Activated T-cell treated with anti-CD3 and anti-CD28 coated beads, Interleukin-2, amount 50 U/mL, for 72 hours (primary cell): ENCODE results near the gene SLC25A34. TPM values are rescaled to one million over a fixed set of nuclear protein-coding genes. Genes with fewer than 3 reads are reported as not detected.

Source experiments
- ATAC-seq, 2 donors: fragments of 150-1000 bp; cut with Tn5 transposase; replicated peaks in 1 of 2; 2 replicates each; pipeline ENCODE4 v1.10.0; 2021; ENCODE audit warnings: moderate library complexity in 2 of 2, mild to moderate bottlenecking in 1 of 2
- DNase-seq, 2 donors: peaks; one replicate each; pipeline ENCODE4 v3.0.0; 2021 to 2022; ENCODE audit warnings: mixed read lengths in 1 of 2
- H3K27ac Mint-ChIP-seq: one replicate; pipeline ENCODE4 v1.8.0; 2022; ENCODE audit warnings: mild to moderate bottlenecking, moderate library complexity, mixed read lengths
- H3K27me3 Mint-ChIP-seq: one replicate; pipeline ENCODE4 v1.8.0; 2022; ENCODE audit warnings: low read depth, mixed read lengths
- H3K36me3 Mint-ChIP-seq, 2 donors: one replicate each; pipeline ENCODE4 v1.8.0; 2022; ENCODE audit warnings: mixed read lengths in 2 of 2, mild to moderate bottlenecking in 1 of 2; ENCODE audit not compliant: insufficient read depth in 2 of 2
- H3K4me1 Mint-ChIP-seq: one replicate; pipeline ENCODE4 v1.8.0; 2022; ENCODE audit warnings: low read depth, mixed read lengths
- H3K4me3 Mint-ChIP-seq, 2 donors: one replicate each; pipeline ENCODE4 v1.8.0; 2022; ENCODE audit warnings: mild to moderate bottlenecking in 2 of 2, mixed read lengths in 2 of 2, moderate library complexity in 2 of 2
- H3K9me3 Mint-ChIP-seq, 2 donors: one replicate each; pipeline ENCODE4 v1.8.0; 2022; ENCODE audit warnings: mixed read lengths in 2 of 2
- total RNA-seq, 2 donors: library from RNA; stranded (reverse); gene quantifications; one replicate each; pipeline ENCODE4 v1.2.3, GENCODE V29; 2022

SLC25A34 gene
- total RNA-seq, 2 donors from 2014 or later: 2.5 to 3.0 TPM

- peaks cover 3 to 10% of the 10 kb centered on the region in 2 donors for H3K36me3 Mint-ChIP-seq
- no peaks in the 10 kb centered on the region for H3K9me3 Mint-ChIP-seq
- no peaks in the 10 kb centered on the region for H3K4me1 Mint-ChIP-seq
- ATAC-seq: no peak
- H3K4me3 Mint-ChIP-seq: no peak overlapping the region
- DNase-seq: no peak
- H3K27ac Mint-ChIP-seq: no peak overlapping the region
- H3K27me3 Mint-ChIP-seq: no peaks in the 10 kb centered on the region
Observed at GRCh38 chr1:15720861-15721260, 15.2 kb upstream of the SLC25A34 start.

- DNase-seq (no peak), ATAC-seq (no peak)
- Mint-ChIP-seq H3K36me3 (peaks cover 5 to 6% of the 10 kb centered on the region in 2 donors), H3K4me3 (no peak overlapping the region), H3K9me3 (no peaks in the 10 kb centered on the region), H3K4me1 (no peaks in the 10 kb centered on the region), H3K27me3 (no peaks in the 10 kb centered on the region), H3K27ac (no peak overlapping the region)
Observed at GRCh38 chr1:15722411-15722810, 13.6 kb upstream of the SLC25A34 start.

GRCh38 chr1:15722836-15723532, 13.1 kb upstream of the SLC25A34 start:
- H3K36me3 Mint-ChIP-seq: peaks cover 2 to 6% of the 10 kb centered on the region in 2 donors
- no peaks in the 10 kb centered on the region for H3K9me3 Mint-ChIP-seq
- no peaks in the 10 kb centered on the region for H3K27me3 Mint-ChIP-seq
- no peaks in the 10 kb centered on the region for H3K4me1 Mint-ChIP-seq
- ATAC-seq (no peak), DNase-seq (no peak)
- no peak overlapping the region for H3K27ac Mint-ChIP-seq
- no peak overlapping the region for H3K4me3 Mint-ChIP-seq

- Mint-ChIP-seq H3K4me3 (no peak overlapping the region), H3K36me3 (peaks cover 2 to 6% of the 10 kb centered on the region in 2 donors), H3K27me3 (no peaks in the 10 kb centered on the region), H3K27ac (no peak overlapping the region), H3K9me3 (no peaks in the 10 kb centered on the region), H3K4me1 (no peaks in the 10 kb centered on the region)
- DNase-seq: no peak
- no peak for ATAC-seq
Observed at GRCh38 chr1:15723631-15724246, 12.3 kb upstream of the SLC25A34 start.

GRCh38 chr1:15724949-15725880, 10.8 kb upstream of the SLC25A34 start:
- peaks cover 0 to 2% of the 10 kb centered on the region in 2 donors for H3K36me3 Mint-ChIP-seq
- H3K27me3 Mint-ChIP-seq: no peaks in the 10 kb centered on the region
- ATAC-seq: no peak
- H3K27ac Mint-ChIP-seq: no peak overlapping the region
- no peaks in the 10 kb centered on the region for H3K9me3 Mint-ChIP-seq
- no peaks in the 10 kb centered on the region for H3K4me1 Mint-ChIP-seq
- DNase-seq: no peak
- no peak overlapping the region for H3K4me3 Mint-ChIP-seq

- ATAC-seq: no peak
- Mint-ChIP-seq H3K27ac (no peak overlapping the region), H3K36me3 (peaks cover 0 to 2% of the 10 kb centered on the region in 2 donors)
Observed at GRCh38 chr1:15726508-15726907, 9.6 kb upstream of the SLC25A34 start.

GRCh38 chr1:15727021-15727420, 9.0 kb upstream of the SLC25A34 start:
- Mint-ChIP-seq H3K27ac (no peak overlapping the region), H3K36me3 (peaks cover 0 to 2% of the 10 kb centered on the region in 2 donors), H3K27me3 (no peaks in the 10 kb centered on the region), H3K9me3 (no peaks in the 10 kb centered on the region), H3K4me3 (no peak overlapping the region), H3K4me1 (no peaks in the 10 kb centered on the region)
- ATAC-seq: no peak
- DNase-seq: no peak

More at GRCh38 chr1:15726508-15726907, 9.6 kb upstream of the SLC25A34 start:
- Mint-ChIP-seq H3K4me1 (no peaks in the 10 kb centered on the region), H3K27me3 (no peaks in the 10 kb centered on the region), H3K9me3 (no peaks in the 10 kb centered on the region), H3K4me3 (no peak overlapping the region)
- DNase-seq: no peak

- ATAC-seq (no peak), DNase-seq (no peak)
- H3K36me3 Mint-ChIP-seq: peaks cover 0 to 2% of the 10 kb centered on the region in 2 donors
- no peaks in the 10 kb centered on the region for H3K4me1 Mint-ChIP-seq
- no peaks in the 10 kb centered on the region for H3K27me3 Mint-ChIP-seq
- H3K4me3 Mint-ChIP-seq: no peak overlapping the region
- no peaks in the 10 kb centered on the region for H3K9me3 Mint-ChIP-seq
- H3K27ac Mint-ChIP-seq: no peak overlapping the region
Observed at GRCh38 chr1:15727424-15727823, 8.6 kb upstream of the SLC25A34 start.

- DNase-seq (no peak), ATAC-seq (no peak)
- no peaks in the 10 kb centered on the region for H3K27me3 Mint-ChIP-seq
- H3K36me3 Mint-ChIP-seq: peaks cover 0 to 2% of the 10 kb centered on the region in 2 donors
- no peaks in the 10 kb centered on the region for H3K4me1 Mint-ChIP-seq
- no peak overlapping the region for H3K27ac Mint-ChIP-seq
- H3K4me3 Mint-ChIP-seq: no peak overlapping the region
- no peaks in the 10 kb centered on the region for H3K9me3 Mint-ChIP-seq
Observed at GRCh38 chr1:15727866-15728534, 8.1 kb upstream of the SLC25A34 start.

- H3K9me3 Mint-ChIP-seq: no peaks in the 10 kb centered on the region
- H3K27me3 Mint-ChIP-seq: no peaks in the 10 kb centered on the region
- ATAC-seq: no peak
- no peaks in the 10 kb centered on the region for H3K4me1 Mint-ChIP-seq
- no peak for DNase-seq
- H3K27ac Mint-ChIP-seq: no peak overlapping the region
- peaks cover 2% of the 10 kb centered on the region in 2 donors for H3K36me3 Mint-ChIP-seq
- no peak overlapping the region for H3K4me3 Mint-ChIP-seq
Observed at GRCh38 chr1:15728937-15729657, 7.0 kb upstream of the SLC25A34 start.

GRCh38 chr1:15730423-15730822, 5.6 kb upstream of the SLC25A34 start:
- Mint-ChIP-seq H3K4me3 (no peak overlapping the region), H3K27me3 (no peaks in the 10 kb centered on the region), H3K27ac (no peak overlapping the region), H3K4me1 (no peaks in the 10 kb centered on the region), H3K36me3 (peaks cover 2% of the 10 kb centered on the region in 2 donors), H3K9me3 (no peaks in the 10 kb centered on the region)
- no peak for DNase-seq
- ATAC-seq: no peak

GRCh38 chr1:15730936-15731335, 5.1 kb upstream of the SLC25A34 start:
- no peak for ATAC-seq
- Mint-ChIP-seq H3K27me3 (no peaks in the 10 kb centered on the region), H3K9me3 (no peaks in the 10 kb centered on the region)

More at GRCh38 chr1:15730936-15731335, 5.1 kb upstream of the SLC25A34 start:
- Mint-ChIP-seq H3K36me3 (peaks cover 2% of the 10 kb centered on the region in 2 donors), H3K27ac (no peak overlapping the region), H3K4me3 (no peak overlapping the region), H3K4me1 (no peaks in the 10 kb centered on the region)
- DNase-seq: no peak
